SU-DHL-6 (cell line): Measurements from ENCODE around the gene ANO9.

Experiments used
- H2AFZ ChIP-seq: fragments of 200-600 bp; sonication (generic); 2 replicates; pipeline ENCODE4 v1.6.1; 2014; ENCODE audit warnings: low read depth, mild to moderate bottlenecking, moderate library complexity, mixed read lengths, antibody characterized with exemption, low read length; ENCODE audit not compliant: severe bottlenecking
- H3F3A ChIP-seq: fragments of 200-600 bp; shearing (Covaris generic); 2 replicates; pipeline ENCODE4 v1.6.0; 2016; ENCODE audit warnings: antibody characterized with exemption, mild to moderate bottlenecking; ENCODE audit not compliant: insufficient read depth
- H3K27ac ChIP-seq: fragments of 200-600 bp; sonication (generic); 2 replicates; pipeline ENCODE4 v1.5.1; 2016; ENCODE audit warnings: low read depth, mild to moderate bottlenecking, low read length, moderate library complexity, mixed read lengths
- H3K27me3 ChIP-seq: fragments of 200-600 bp; sonication (generic), shearing (Covaris generic); 2 replicates; pipeline ENCODE4 v1.6.0; 2014; ENCODE audit warnings: mild to moderate bottlenecking, low read length
- H3K36me3 ChIP-seq: fragments of 200-600 bp; sonication (generic); 2 replicates; pipeline ENCODE4 v1.6.1; 2014; ENCODE audit warnings: mild to moderate bottlenecking, low read length, mixed read lengths
- H3K4me2 ChIP-seq: fragments of 300-600, 200-600 bp; shearing (Covaris generic), sonication (generic); 2 replicates; pipeline ENCODE4 v1.6.0; 2014; ENCODE audit warnings: low read length, low read depth, mild to moderate bottlenecking; ENCODE audit not compliant: poor library complexity, severe bottlenecking
- H3K4me3 ChIP-seq: fragments of 200-600 bp; sonication (generic); 2 replicates; pipeline ENCODE4 v1.5.1; 2014; ENCODE audit warnings: antibody characterized with exemption, low read length, mild to moderate bottlenecking, mixed read lengths; ENCODE audit not compliant: insufficient read depth, poor library complexity, severe bottlenecking
- H3K79me2 ChIP-seq: fragments of 200-600 bp; sonication (generic); 2 replicates; pipeline ENCODE4 v1.6.1; 2014; ENCODE audit warnings: mild to moderate bottlenecking, low read length, moderate library complexity; ENCODE audit not compliant: insufficient read depth
- H3K9ac ChIP-seq: fragments of 200-600 bp; sonication (generic); 2 replicates; pipeline ENCODE4 v1.7.0; 2014; ENCODE audit warnings: mild to moderate bottlenecking, low read length
- H3K9me2 ChIP-seq: fragments of 200-600 bp; sonication (generic); replicated peaks from 2 replicates; pipeline ENCODE4 v1.6.1; 2014; ENCODE audit warnings: low read length; ENCODE audit not compliant: insufficient read depth
- H3K9me3 ChIP-seq: fragments of 200-600 bp; sonication (generic); 2 replicates; pipeline ENCODE4 v1.6.1; 2014; ENCODE audit warnings: low read length, mixed read lengths; ENCODE audit not compliant: insufficient read depth
- H4K20me1 ChIP-seq: fragments of 200-600 bp; sonication (generic); 2 replicates; pipeline ENCODE4 v1.6.1; 2014; ENCODE audit warnings: low read depth, mild to moderate bottlenecking, antibody characterized with exemption, low read length, moderate library complexity, mixed read lengths
- CTCF ChIP-seq: fragments of 200-600 bp; sonication (generic); IDR thresholded peaks from one replicate; pipeline ENCODE4 v1.5.1; 2017; ENCODE audit warnings: antibody characterized with exemption, mild to moderate bottlenecking, low read length, moderate library complexity; ENCODE audit not compliant: insufficient read depth, poor library complexity, severe bottlenecking
- EZH2phosphoT487 ChIP-seq: fragments of 200-600 bp; sonication (generic), shearing (Covaris generic); conservative IDR thresholded peaks from 2 replicates; pipeline ENCODE4 v1.6.1; 2018; ENCODE audit warnings: mild to moderate bottlenecking, antibody characterized with exemption, low read length, moderate library complexity, mixed read lengths

ANO9 gene

GRCh38 chr11:371716-372590, 69.9 kb downstream of the ANO9 start:
- Histone ChIP-seq H2AFZ (no peak overlapping the region), H3K4me3 (no peak overlapping the region)

GRCh38 chr11:371051-371450, 70.8 kb downstream of the ANO9 start:
- H3K9ac ChIP-seq, result no peak overlapping the region
- no peaks in the 10 kb centered on the region for H3K9me3 ChIP-seq
- H3K27me3 ChIP-seq, result no peaks in the 10 kb centered on the region
- H3K9me2 ChIP-seq, result no peaks in the 10 kb centered on the region
- H3K27ac ChIP-seq, result no peak overlapping the region
- TF ChIP-seq EZH2phosphoT487, result no peak
- no peak for TF ChIP-seq CTCF
- H3K36me3 ChIP-seq, result no peaks in the 10 kb centered on the region
- H3K79me2 ChIP-seq, result no peaks in the 10 kb centered on the region
- no peak overlapping the region for H3K4me3 ChIP-seq
- H4K20me1 ChIP-seq, result no peaks in the 10 kb centered on the region
- no peaks in the 10 kb centered on the region for H3F3A ChIP-seq
- no peak overlapping the region for H3K4me2 ChIP-seq
- no peak overlapping the region for H2AFZ ChIP-seq

More at GRCh38 chr11:371716-372590, 69.9 kb downstream of the ANO9 start:
- Histone ChIP-seq H4K20me1 (no peaks in the 10 kb centered on the region), H3K9ac (no peak overlapping the region), H3K36me3 (no peaks in the 10 kb centered on the region), H3K4me2 (no peak overlapping the region), H3K9me3 (no peaks in the 10 kb centered on the region), H3K27me3 (no peaks in the 10 kb centered on the region), H3K9me2 (no peaks in the 10 kb centered on the region), H3K27ac (no peak overlapping the region), H3F3A (no peaks in the 10 kb centered on the region), H3K79me2 (no peaks in the 10 kb centered on the region)
- TF ChIP-seq EZH2phosphoT487 (no peak), CTCF (no peak)

- Histone ChIP-seq H3K4me3 (no peak overlapping the region), H3K9ac (no peak overlapping the region)
These were observed 71.5 kb downstream of the ANO9 start for GRCh38 chr11:370070-370941.

More at GRCh38 chr11:370070-370941, 71.5 kb downstream of the ANO9 start:
- Histone ChIP-seq H3K36me3 (no peaks in the 10 kb centered on the region), H3K9me2 (no peaks in the 10 kb centered on the region), H3K4me2 (no peak overlapping the region), H3K27me3 (no peaks in the 10 kb centered on the region), H2AFZ (no peak overlapping the region), H3K9me3 (no peaks in the 10 kb centered on the region), H3K27ac (no peak overlapping the region), H3K79me2 (no peaks in the 10 kb centered on the region), H3F3A (no peaks in the 10 kb centered on the region), H4K20me1 (no peaks in the 10 kb centered on the region)
- TF ChIP-seq EZH2phosphoT487 (no peak), CTCF (no peak)
